Hair follicular keratinocyte (primary cell): ENCODE data around the gene FETUB. TPM values are rescaled to one million over a fixed set of nuclear protein-coding genes. Genes with fewer than 3 reads are reported as not detected.

Experiments
- total RNA-seq: library from RNA; depleted of rRNA; stranded (reverse); fragments of >200 nt; gene quantifications from 2 replicates; pipeline ENCODE4 v1.2.3, GENCODE V29; 2015

FETUB gene
- not detected in 2 replicates for total RNA-seq

DNA sequence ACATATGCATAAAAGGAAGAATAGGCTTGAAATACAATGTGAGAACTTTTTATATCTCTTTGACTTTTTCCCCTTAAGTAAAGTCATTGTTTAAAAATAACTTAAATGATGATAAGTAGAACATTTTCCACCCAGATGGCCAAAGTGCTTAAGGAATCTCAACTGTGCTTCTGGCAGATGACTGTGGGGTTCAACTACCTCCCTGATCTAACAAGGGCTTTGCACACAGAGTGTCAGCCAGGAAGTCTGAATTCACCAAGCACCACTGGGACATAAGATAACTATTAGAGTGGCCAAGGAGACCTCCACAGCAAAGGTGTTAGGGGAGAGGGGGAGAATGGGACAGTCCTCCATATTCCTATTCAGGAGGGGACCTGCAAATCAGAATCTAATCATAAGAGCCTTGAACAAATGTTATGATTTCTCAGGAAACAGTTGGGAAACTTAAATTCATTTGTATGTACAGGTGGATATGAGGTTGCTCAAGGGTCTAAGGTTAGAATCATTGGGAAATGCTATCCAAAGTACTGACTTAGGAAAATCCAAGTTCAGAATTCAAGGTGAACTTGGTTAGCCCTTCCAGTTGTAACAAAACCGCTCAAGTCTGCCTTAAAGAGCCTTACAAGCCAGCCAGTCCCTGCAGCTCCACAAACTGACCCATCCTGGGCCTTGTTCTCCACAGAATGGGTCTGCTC is at the start of gene FETUB:
Gene FETUB (plus strand): TSS at position 622 of the 695 bp plus-strand sequence. CDS start 62 bp downstream, at position 684.

GRCh38 chr3:186612721-186613636 is 27.2 kb upstream of the FETUB start, which contains the start of gene AHSG:
Gene AHSG (plus strand): TSS chr3:186613060. CDS start chr3:186613142, 82 bp downstream.

GRCh38 chr3:186665625-186666188 is 25.5 kb downstream of the FETUB start, which contains the start of gene HRG:
Gene HRG (plus strand): TSS chr3:186666014. CDS start chr3:186666032, 18 bp downstream.

Other genes starting within 250 kb of the FETUB start
- 0.23 and 0.84 TPM in 2 replicates for gene CRYGS, start 96.0 kb upstream of the FETUB start, total RNA-seq
- 10.6 and 12.3 TPM in 2 replicates for gene TBCCD1, start 73.1 kb upstream of the FETUB start, total RNA-seq
- 64.6 and 130 TPM in 2 replicates for gene DNAJB11, start 69.7 kb upstream of the FETUB start, total RNA-seq
- 0.47 TPM in 1 of 2 replicates, not detected in the other for gene AHSG, start 27.3 kb upstream of the FETUB start, total RNA-seq
- gene HRG, start 25.6 kb downstream of the FETUB start, total RNA-seq: 0.11 TPM in 1 of 2 replicates, not detected in the other
- not detected in 2 replicates for gene KNG1, start 77.0 kb downstream of the FETUB start, total RNA-seq
- gene EIF4A2, start 143.2 kb downstream of the FETUB start, total RNA-seq: 175 and 285 TPM in 2 replicates
- 37.5 and 73.3 TPM in 2 replicates for gene RFC4, start 166.1 kb downstream of the FETUB start, total RNA-seq
- gene ADIPOQ, start 202.3 kb downstream of the FETUB start, total RNA-seq: not detected in 2 replicates